Lower leg skin (tissue), 3 donors: ENCODE results near the gene OVOL1.

Experiments used
- POLR2A ChIP-seq, 2 donors: fragments of 450-650 bp; IDR thresholded peaks; one replicate each; pipeline ENCODE4 v1.6.1; 2016 to 2017; ENCODE audit warnings: antibody characterized with exemption in 2 of 2, mild to moderate bottlenecking in 1 of 2, moderate library complexity in 1 of 2
- TF ChIP-seq, protein P1 (sequence below), 3 donors: fragments of 450-650 bp; IDR thresholded peaks; one replicate each; pipeline ENCODE4 v1.5.1; 2016; ENCODE audit warnings: antibody characterized with exemption in 3 of 3, mild to moderate bottlenecking in 3 of 3, moderate library complexity in 2 of 3

DNA sequence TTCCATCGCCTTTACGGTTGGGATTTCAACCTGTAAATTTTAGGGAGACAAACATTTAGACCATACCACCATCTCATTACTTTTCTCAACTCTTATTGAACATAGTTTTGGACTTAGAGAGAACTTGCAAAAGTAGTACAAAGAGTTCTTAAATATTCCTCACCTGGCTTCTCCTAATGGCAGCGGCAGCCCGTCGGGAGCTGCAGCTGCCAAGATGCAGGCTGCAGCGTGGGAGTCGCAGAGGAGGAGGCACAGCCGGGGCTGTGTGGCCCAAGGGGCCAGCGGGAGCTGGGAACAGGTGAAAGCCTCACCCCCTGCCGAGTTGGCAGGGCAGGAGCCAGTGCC is 43.2 kb upstream of the OVOL1 start:
- TF ChIP-seq, protein P1, sequence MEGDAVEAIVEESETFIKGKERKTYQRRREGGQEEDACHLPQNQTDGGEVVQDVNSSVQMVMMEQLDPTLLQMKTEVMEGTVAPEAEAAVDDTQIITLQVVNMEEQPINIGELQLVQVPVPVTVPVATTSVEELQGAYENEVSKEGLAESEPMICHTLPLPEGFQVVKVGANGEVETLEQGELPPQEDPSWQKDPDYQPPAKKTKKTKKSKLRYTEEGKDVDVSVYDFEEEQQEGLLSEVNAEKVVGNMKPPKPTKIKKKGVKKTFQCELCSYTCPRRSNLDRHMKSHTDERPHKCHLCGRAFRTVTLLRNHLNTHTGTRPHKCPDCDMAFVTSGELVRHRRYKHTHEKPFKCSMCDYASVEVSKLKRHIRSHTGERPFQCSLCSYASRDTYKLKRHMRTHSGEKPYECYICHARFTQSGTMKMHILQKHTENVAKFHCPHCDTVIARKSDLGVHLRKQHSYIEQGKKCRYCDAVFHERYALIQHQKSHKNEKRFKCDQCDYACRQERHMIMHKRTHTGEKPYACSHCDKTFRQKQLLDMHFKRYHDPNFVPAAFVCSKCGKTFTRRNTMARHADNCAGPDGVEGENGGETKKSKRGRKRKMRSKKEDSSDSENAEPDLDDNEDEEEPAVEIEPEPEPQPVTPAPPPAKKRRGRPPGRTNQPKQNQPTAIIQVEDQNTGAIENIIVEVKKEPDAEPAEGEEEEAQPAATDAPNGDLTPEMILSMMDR (IDR thresholded peaks at IDR 0.05) = no peak
- TF ChIP-seq POLR2A (IDR thresholded peaks at IDR 0.05) = no peak
